HCT116 (cell line): ENCODE results near the gene DOCK4.

ENCODE experiments used
- CTCF ChIP-seq, 3 experiments: fragments of 200-600 bp in 1 of 3; sonication (generic) in 1 of 3; IDR thresholded peaks in 2 of 3; conservative IDR thresholded peaks in 1 of 3; 2 replicates each; pipeline ENCODE4 v1.5.1; 2012 to 2017; ENCODE audit warnings: low read depth in 2 of 3, low read length in 2 of 3, antibody characterized with exemption in 1 of 3, borderline replicate concordance in 1 of 3, control low read depth in 1 of 3, mild to moderate bottlenecking in 1 of 3, mixed read lengths in 1 of 3, mixed run types in 1 of 3, moderate library complexity in 1 of 3; ENCODE audit not compliant: insufficient read depth in 1 of 3
- ELF1 ChIP-seq: IDR thresholded peaks from 2 replicates; pipeline ENCODE4 v1.6.1; 2012; ENCODE audit warnings: low read depth, borderline replicate concordance
- EZH2 ChIP-seq: fragments of 200-600 bp; sonication (generic); IDR thresholded peaks from 2 replicates; pipeline ENCODE4 v1.6.1; 2017; ENCODE audit warnings: antibody characterized with exemption, mixed run types
- EZH2phosphoT487 ChIP-seq: fragments of 200-600 bp; IDR thresholded peaks from 2 replicates; pipeline ENCODE4 v1.6.1; 2018; ENCODE audit warnings: antibody characterized with exemption, borderline replicate concordance
- JUND ChIP-seq: IDR thresholded peaks from 2 replicates; pipeline ENCODE4 v1.6.1; 2012
- MAX ChIP-seq: IDR thresholded peaks from 2 replicates; pipeline ENCODE4 v1.6.1; 2012
- POLR2A ChIP-seq: IDR thresholded peaks from 2 replicates; pipeline ENCODE4 v1.7.0; 2011; ENCODE audit warnings: borderline replicate concordance; ENCODE audit not compliant: insufficient read depth, insufficient read length; ENCODE audit errors: extremely low read depth
- POLR2AphosphoS5 ChIP-seq: IDR thresholded peaks from 2 replicates; pipeline ENCODE4 v1.6.1; 2011; ENCODE audit warnings: mild to moderate bottlenecking, low read depth, low read length, moderate library complexity
- RAD21 ChIP-seq: IDR thresholded peaks from 2 replicates; pipeline ENCODE4 v1.6.1; 2012; ENCODE audit warnings: low read depth, mild to moderate bottlenecking
- REST ChIP-seq: IDR thresholded peaks from 2 replicates; pipeline ENCODE4 v1.6.1; 2012; ENCODE audit warnings: low read depth
- TCF7L2 ChIP-seq: IDR thresholded peaks from 2 replicates; pipeline ENCODE4 v1.7.0; 2011; ENCODE audit warnings: borderline replicate concordance, inconsistent platforms; ENCODE audit not compliant: insufficient read depth, insufficient read length; ENCODE audit errors: extremely low read depth
- YY1 ChIP-seq: IDR thresholded peaks from 2 replicates; pipeline ENCODE4 v1.6.1; 2011; ENCODE audit warnings: low read length, low read depth, moderate library complexity, mild to moderate bottlenecking; ENCODE audit not compliant: insufficient replicate concordance; ENCODE audit errors: extremely low read depth
- ZBTB33 ChIP-seq: IDR thresholded peaks from 2 replicates; pipeline ENCODE4 v1.6.1; 2011; ENCODE audit warnings: mild to moderate bottlenecking, low read length, moderate library complexity; ENCODE audit not compliant: insufficient replicate concordance; ENCODE audit errors: extremely low read depth
- ZFX ChIP-seq: fragments of 450-650 bp; IDR thresholded peaks from 2 replicates; pipeline ENCODE4 v1.6.1; 2017

GRCh38 chr7:112137141-112138101 lies 68.8 kb downstream of the DOCK4 start:
- no peak for TF ChIP-seq CTCF (IDR thresholded peaks at IDR 0.05 in 2 of 3, conservative IDR thresholded peaks at IDR 0.05 in 1 of 3; ENCODE audit: borderline replicate concordance in 1 of 3, insufficient read depth in 1 of 3, low read depth in 2 of 3, low read length in 2 of 3)
- TF ChIP-seq EZH2phosphoT487 = no peak
- no peak for TF ChIP-seq POLR2AphosphoS5
- no peak for TF ChIP-seq POLR2A
- TF ChIP-seq RAD21 = no peak
- TF ChIP-seq EZH2 = no peak
- TF ChIP-seq TCF7L2 = no peak
- TF ChIP-seq MAX = no peak
- no peak for TF ChIP-seq ELF1
- no peak for TF ChIP-seq YY1
- TF ChIP-seq REST = no peak
- TF ChIP-seq JUND = no peak
- TF ChIP-seq ZBTB33 = no peak
- no peak for TF ChIP-seq ZFX
